HCT116 (cell line): ENCODE data around the gene LMO2. TPM values are rescaled to one million over a fixed set of nuclear protein-coding genes. Genes with fewer than 3 reads are reported as not detected.

Experiments used
- ATAC-seq: fragments of 200-7000 bp; cut with Tn5 transposase; 2 replicates; pipeline ENCODE4 v1.9.1; 2020; ENCODE audit warnings: mild to moderate bottlenecking, moderate library complexity
- BruUV-seq: library from RNA; stranded (reverse); fragments of 400-500 nt; replicated peaks from 2 replicates; lab custom pipeline; 2021; lab: Mats Ljungman, UMichigan
- CTCF ChIA-PET: fragments of 300-600 bp; sonication (Branson Sonifier 250); formaldehyde crosslinking; loops from one replicate; lab custom pipeline; 2021; ENCODE audit warnings: antibody characterized with exemption; lab: Charles Lee
- POLR2A ChIA-PET: fragments of 300-600, 350-600 bp; sonication (Branson Sonifier 250); formaldehyde crosslinking; loops from one replicate; lab custom pipeline; 2021; ENCODE audit warnings: antibody characterized with exemption; lab: Charles Lee
- RAD21 ChIA-PET, 2 experiments: fragments of 300-600 bp; sonication (Branson Sonifier 250); formaldehyde crosslinking; loops; one replicate each; lab custom pipeline; 2023; ENCODE audit warnings: low total read pairs in 2 of 2; ENCODE audit not compliant: uncharacterized antibody in 2 of 2, unreplicated experiment in 2 of 2, low non-redundant PET in 1 of 2; lab: Charles Lee
- DNase-seq: peaks from one replicate; pipeline ENCODE4 v3.0.0-alpha.2; 2010; ENCODE audit warnings: low read depth, low spot score
- H2AFZ ChIP-seq: fragments of 200-600 bp; shearing (Covaris generic), sonication (generic); 2 replicates; pipeline ENCODE4 v1.6.1; 2017; ENCODE audit warnings: low read depth, mixed run types, mixed read lengths, antibody characterized with exemption, low read length; ENCODE audit not compliant: poor library complexity, severe bottlenecking
- H3K27ac ChIP-seq: 2 replicates; pipeline ENCODE4 v1.5.1; 2012; ENCODE audit warnings: low read depth, low read length
- H3K27me3 ChIP-seq: fragments of 200-600 bp; sonication (generic); 2 replicates; pipeline ENCODE4 v1.6.1; 2016; ENCODE audit warnings: mixed run types, low read length, mixed read lengths; ENCODE audit not compliant: insufficient read depth
- H3K36me3 ChIP-seq, 2 experiments: fragments of 200-500 bp in 1 of 2; fragments of 200-600 bp in 1 of 2; sonication (Bioruptor generic) in 1 of 2; sonication (generic) in 1 of 2; 2 replicates each; pipeline versions ENCODE4 v1.5.1 to v1.6.1; 2014 to 2016; ENCODE audit warnings: low read length in 2 of 2, inconsistent platforms in 1 of 2, mixed read lengths in 1 of 2, mixed run types in 1 of 2; ENCODE audit not compliant: insufficient read depth in 2 of 2, control insufficient read depth in 1 of 2
- H3K4me1 ChIP-seq, 2 experiments: fragments of 200-600 bp in 1 of 2; sonication (generic) in 1 of 2; 2 replicates each; pipeline versions ENCODE4 v1.5.1 to v1.6.1; 2012 to 2017; ENCODE audit warnings: low read length in 2 of 2, inconsistent platforms in 1 of 2, mild to moderate bottlenecking in 1 of 2, mixed read lengths in 1 of 2, mixed run types in 1 of 2, moderate library complexity in 1 of 2; ENCODE audit not compliant: insufficient read depth in 2 of 2, control insufficient read depth in 1 of 2
- H3K4me2 ChIP-seq: fragments of 200-600 bp; sonication (generic); 2 replicates; pipeline ENCODE4 v1.6.1; 2017; ENCODE audit warnings: mixed run types, low read length, mixed read lengths
- H3K4me3 ChIP-seq, 2 experiments: fragments of 200-600 bp in 1 of 2; sonication (generic) in 1 of 2; replicated peaks in 1 of 2; 2 replicates each; pipeline ENCODE4 v1.5.1; 2011 to 2016; ENCODE audit warnings: low read length in 2 of 2, control low read depth in 1 of 2, low read depth in 1 of 2, mild to moderate bottlenecking in 1 of 2, mixed read lengths in 1 of 2, mixed run types in 1 of 2
- H3K79me2 ChIP-seq: fragments of 200-600 bp; sonication (generic); 2 replicates; pipeline ENCODE4 v1.6.1; 2017; ENCODE audit warnings: mild to moderate bottlenecking, mixed run types, low read length, moderate library complexity, mixed read lengths; ENCODE audit not compliant: insufficient read depth
- H3K9ac ChIP-seq: fragments of 200-600 bp; sonication (generic); 2 replicates; pipeline ENCODE4 v1.6.1; 2016; ENCODE audit warnings: low read length, mixed read lengths
- H3K9me2 ChIP-seq: fragments of 200-600 bp; sonication (generic), shearing (Covaris generic); 2 replicates; pipeline ENCODE4 v1.6.1; 2017; ENCODE audit warnings: mixed run types, mild to moderate bottlenecking, moderate library complexity; ENCODE audit not compliant: insufficient read depth
- H3K9me3 ChIP-seq, 2 experiments: fragments of 200-500 bp in 1 of 2; fragments of 200-600 bp in 1 of 2; sonication (Bioruptor generic) in 1 of 2; sonication (generic) in 1 of 2; 2 replicates each; pipeline ENCODE4 v1.6.1; 2014 to 2017; ENCODE audit warnings: low read length in 2 of 2, mixed read lengths in 2 of 2, inconsistent platforms in 1 of 2, low read depth in 1 of 2, mild to moderate bottlenecking in 1 of 2, mixed run types in 1 of 2, moderate library complexity in 1 of 2; ENCODE audit not compliant: control insufficient read depth in 1 of 2, insufficient read depth in 1 of 2
- H4K20me1 ChIP-seq: fragments of 200-600 bp; sonication (generic), shearing (Covaris generic); 2 replicates; pipeline ENCODE4 v1.6.1; 2017; ENCODE audit warnings: mixed run types, mild to moderate bottlenecking, moderate library complexity; ENCODE audit not compliant: insufficient read depth
- ATF3 ChIP-seq: IDR thresholded peaks from 2 replicates; pipeline ENCODE4 v1.6.1; 2012
- CBX3 ChIP-seq: IDR thresholded peaks from 2 replicates; pipeline ENCODE4 v1.6.1; 2012; ENCODE audit warnings: low read depth
- CEBPB ChIP-seq: IDR thresholded peaks from 2 replicates; pipeline ENCODE4 v1.6.1; 2012; ENCODE audit warnings: low read depth
- EGR1 ChIP-seq: IDR thresholded peaks from 2 replicates; pipeline ENCODE4 v1.6.1; 2012; ENCODE audit warnings: low read depth
- ELF1 ChIP-seq: IDR thresholded peaks from 2 replicates; pipeline ENCODE4 v1.6.1; 2012; ENCODE audit warnings: low read depth, borderline replicate concordance
- EZH2 ChIP-seq: fragments of 200-600 bp; sonication (generic); IDR thresholded peaks from 2 replicates; pipeline ENCODE4 v1.6.1; 2017; ENCODE audit warnings: antibody characterized with exemption, mixed run types
- FOSL1 ChIP-seq: IDR thresholded peaks from 2 replicates; pipeline ENCODE4 v1.6.1; 2012; ENCODE audit warnings: low read depth
- JUND ChIP-seq: IDR thresholded peaks from 2 replicates; pipeline ENCODE4 v1.6.1; 2012
- MAX ChIP-seq: IDR thresholded peaks from 2 replicates; pipeline ENCODE4 v1.6.1; 2012
- POLR2AphosphoS5 ChIP-seq: IDR thresholded peaks from 2 replicates; pipeline ENCODE4 v1.6.1; 2011; ENCODE audit warnings: mild to moderate bottlenecking, low read depth, low read length, moderate library complexity
- SIN3A ChIP-seq: IDR thresholded peaks from 2 replicates; pipeline ENCODE4 v1.6.1; 2012; ENCODE audit warnings: low read depth
- SP1 ChIP-seq: IDR thresholded peaks from 2 replicates; pipeline ENCODE4 v1.6.1; 2012; ENCODE audit warnings: low read depth
- SRF ChIP-seq: IDR thresholded peaks from 2 replicates; pipeline ENCODE4 v1.6.1; 2012; ENCODE audit warnings: low read depth
- TCF7L2 ChIP-seq: IDR thresholded peaks from 2 replicates; pipeline ENCODE4 v1.7.0; 2011; ENCODE audit warnings: borderline replicate concordance, inconsistent platforms; ENCODE audit not compliant: insufficient read depth, insufficient read length; ENCODE audit errors: extremely low read depth
- ZFX ChIP-seq: fragments of 450-650 bp; IDR thresholded peaks from 2 replicates; pipeline ENCODE4 v1.6.1; 2017
- ZNF274 ChIP-seq: fragments of 200-500 bp; sonication (Bioruptor generic); IDR thresholded peaks from 2 replicates; pipeline ENCODE4 v1.6.1; 2014; ENCODE audit warnings: mild to moderate bottlenecking, low read depth, low read length, inconsistent platforms
- intact Hi-C: fragments of 100-400 bp; cut with micrococcal nuclease; formaldehyde crosslinking; loops from 2 replicates; pipeline ENCODE4 v1.10.0; 2022
- total RNA-seq: library from RNA; stranded (reverse); gene quantifications from one replicate; pipeline ENCODE4 v1.2.1, GENCODE V29; 2021; ENCODE audit not compliant: unreplicated experiment

Gene LMO2
- total RNA-seq, 1 experiment from 2014 or later, result 2.8 TPM

GRCh38 chr11:33887886-33888285, 4.0 kb downstream of the LMO2 start:
- Histone ChIP-seq H3K36me3 (no peaks in the 10 kb centered on the region), H3K4me1 (0 out of 4 replicates have a peak, but pooled peaks cover 0 to 2% of the 10 kb centered on the region in 2 experiments), H3K27ac (no peak overlapping the region), H2AFZ (no peak overlapping the region), H3K27me3 (no peaks in the 10 kb centered on the region), H3K79me2 (no peaks in the 10 kb centered on the region), H3K4me2 (no peak overlapping the region), H3K9me2 (no peaks in the 10 kb centered on the region), H3K9ac (no peak overlapping the region), H4K20me1 (no peaks in the 10 kb centered on the region), H3K4me3 (no peak overlapping the region), H3K9me3 (no peaks in the 10 kb centered on the region)
- no peak for ATAC-seq
- TF ChIP-seq EZH2 (no peak), EGR1 (no peak), MAX (no peak), SIN3A (no peak)
- BruUV-seq, result no TSS peak
- no peak for DNase-seq
- ChIA-PET POLR2A (no interaction called here), RAD21 (no interaction called here), CTCF (no interaction called here)
- intact Hi-C loops, result no loop called here

DNA sequence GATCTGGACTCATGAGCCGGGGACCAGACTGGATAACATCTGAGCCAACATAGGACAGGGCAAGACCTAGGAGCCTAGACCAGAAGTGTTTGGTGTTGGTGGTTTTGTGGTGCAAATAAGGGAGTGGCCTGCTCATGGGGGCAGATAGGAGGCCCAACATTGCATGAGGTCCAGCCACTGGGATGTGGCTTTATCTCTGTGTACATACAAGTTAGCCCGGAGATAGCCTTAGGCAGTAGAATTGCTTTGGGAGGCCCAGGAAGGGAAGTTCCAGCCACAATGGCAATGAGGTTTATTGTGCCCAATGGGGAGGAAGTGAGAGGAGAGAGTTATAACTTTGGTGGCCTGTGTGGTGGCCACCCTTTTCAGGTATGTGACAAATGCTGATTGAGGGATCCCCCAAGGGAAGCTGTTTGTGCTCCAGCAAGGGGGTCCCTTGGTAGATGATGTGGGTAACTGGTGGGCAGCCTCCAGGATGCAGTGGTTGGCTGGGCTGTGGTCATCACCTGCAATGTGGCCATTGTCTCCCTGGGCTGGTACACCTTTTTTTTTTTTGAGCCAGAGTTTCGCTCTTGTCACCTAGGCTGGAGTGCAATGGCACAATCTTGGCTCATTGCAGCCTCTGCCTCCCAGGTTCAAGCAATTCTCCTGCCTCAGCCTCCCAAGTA, 6.4 kb downstream of the LMO2 start:
- Histone ChIP-seq H2AFZ (no peak overlapping the region), H3K4me3 (no peak overlapping the region), H3K79me2 (no peaks in the 10 kb centered on the region), H3K36me3 (no peaks in the 10 kb centered on the region), H3K4me1 (no peaks in the 10 kb centered on the region), H3K4me2 (no peak overlapping the region), H3K9ac (no peak overlapping the region), H3K27me3 (no peaks in the 10 kb centered on the region), H3K27ac (no peak overlapping the region), H4K20me1 (no peaks in the 10 kb centered on the region), H3K9me2 (no peaks in the 10 kb centered on the region), H3K9me3 (no peaks in the 10 kb centered on the region)
- ChIA-PET POLR2A (no interaction called here), CTCF (no interaction called here), RAD21 (no interaction called here)
- no TSS peak for BruUV-seq
- no peak for DNase-seq
- TF ChIP-seq SP1 (no peak), ELF1 (no peak), MAX (no peak), CBX3 (no peak), FOSL1 (no peak), TCF7L2 (no peak), EZH2 (no peak), ATF3 (no peak), ZFX (no peak), ZNF274 (no peak), CEBPB (no peak), SIN3A (no peak), POLR2AphosphoS5 (no peak), JUND (no peak), SRF (no peak), EGR1 (no peak)
- intact Hi-C loops, result no loop called here
- ATAC-seq, result no peak
